ENCODE data around the gene PTS. TPM values are rescaled to one million over a fixed set of nuclear protein-coding genes. Genes with fewer than 3 reads are reported as not detected.

Gene PTS
- total RNA-seq, 3 donors from 2014 or later = 27.4 to 29.5 (median 27.7) TPM

DNA sequence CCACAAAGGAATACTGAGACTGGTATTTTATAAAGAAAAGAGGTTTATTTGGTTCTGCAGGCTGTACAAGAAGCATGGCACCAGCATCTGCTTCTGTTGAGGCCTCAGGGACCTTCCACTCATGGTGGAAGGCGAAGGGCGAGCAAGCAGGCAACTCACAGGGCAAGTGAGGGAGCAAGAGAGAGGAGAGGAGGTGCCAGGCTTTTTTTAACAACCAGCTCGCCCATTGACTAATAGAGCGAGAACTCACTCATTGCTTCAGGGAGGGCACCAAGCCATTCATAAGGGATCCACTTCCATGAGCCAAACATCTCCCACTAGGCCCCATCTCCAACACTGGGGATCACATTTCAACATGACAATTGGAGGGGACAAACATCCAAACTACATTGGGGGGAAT is 1.2 kb downstream of the PTS start:
- intact Hi-C loops (cut with DNase I, micrococcal nuclease) = no loop called here
- no peak for TF ChIP-seq CTCF (IDR thresholded peaks at IDR 0.05)
- H3K4me1 ChIP-seq (ENCODE audit: low read depth) = peaks cover 11% of the 10 kb centered on the region
- no peak for DNase-seq
- H3K9me3 ChIP-seq = no peaks in the 10 kb centered on the region
- H3K36me3 ChIP-seq (ENCODE audit: low read depth) = no peaks in the 10 kb centered on the region
- H3K4me3 ChIP-seq = no peak overlapping the region
- ATAC-seq = no peak

- Histone ChIP-seq H3K9me3 (no peaks in the 10 kb centered on the region), H3K4me3 (no peak overlapping the region), H3K4me1 (ENCODE audit: low read depth) (peaks cover 11% of the 10 kb centered on the region), H3K36me3 (ENCODE audit: low read depth) (no peaks in the 10 kb centered on the region)
- intact Hi-C loops (cut with DNase I, micrococcal nuclease) = no loop called here
- no peak for ATAC-seq
- no peak for TF ChIP-seq CTCF (IDR thresholded peaks at IDR 0.05)
- no peak for DNase-seq
These were observed 2.5 kb downstream of the PTS start for GRCh38 chr11:112228706-112229105.

GRCh38 chr11:112229159-112229558 is 2.9 kb downstream of the PTS start:
- DNase-seq (no peak), ATAC-seq (no peak)
- intact Hi-C loops (cut with DNase I, micrococcal nuclease) = no loop called here
- Histone ChIP-seq H3K36me3 (ENCODE audit: low read depth) (no peaks in the 10 kb centered on the region), H3K4me3 (no peak overlapping the region), H3K4me1 (ENCODE audit: low read depth) (peaks cover 11% of the 10 kb centered on the region), H3K9me3 (no peaks in the 10 kb centered on the region)
- no peak for TF ChIP-seq CTCF (IDR thresholded peaks at IDR 0.05)

DNA sequence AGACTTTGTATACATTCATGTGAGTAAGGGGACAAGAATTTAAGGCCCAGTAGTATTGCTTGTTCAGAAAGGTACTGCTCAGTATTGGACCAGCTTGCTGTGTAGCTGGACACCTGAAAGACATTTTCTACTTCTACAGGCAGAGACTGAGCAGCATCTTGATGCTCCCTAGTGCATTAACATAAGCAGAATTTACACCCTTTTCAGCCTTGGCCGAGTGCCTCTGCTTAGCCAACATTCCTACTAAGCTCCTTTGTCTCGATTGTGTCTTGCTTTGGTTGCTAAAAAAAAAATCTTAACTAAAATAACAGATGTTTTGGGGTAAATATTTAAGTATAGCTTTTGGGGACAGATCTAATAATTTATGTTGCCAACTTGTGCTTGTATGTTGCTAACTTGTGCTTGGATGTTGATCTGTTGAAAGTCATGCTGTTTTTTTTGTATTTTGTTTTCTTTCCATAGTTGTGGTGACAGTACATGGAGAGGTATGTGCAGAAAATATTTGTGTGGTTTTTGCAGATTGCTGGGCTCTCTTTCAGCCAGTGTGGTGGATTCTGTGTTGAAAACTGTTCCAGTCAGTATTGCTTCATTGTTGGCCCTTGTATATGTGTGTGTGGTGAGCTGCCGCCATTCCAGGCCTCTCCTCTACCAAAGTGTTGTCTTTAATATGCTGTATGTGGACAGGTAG is 3.7 kb downstream of the PTS start:
- H3K36me3 ChIP-seq (ENCODE audit: low read depth) = no peaks in the 10 kb centered on the region
- peaks cover 11% of the 10 kb centered on the region for H3K4me1 ChIP-seq (ENCODE audit: low read depth)
- no peak for ATAC-seq

GRCh38 chr11:112231952-112232351 is 5.7 kb downstream of the PTS start:
- ATAC-seq (no peak), DNase-seq (no peak)
- no peaks in the 10 kb centered on the region for H3K36me3 ChIP-seq (ENCODE audit: low read depth)
- intact Hi-C loops (cut with DNase I, micrococcal nuclease) = no loop called here
- peaks cover 11% of the 10 kb centered on the region for H3K4me1 ChIP-seq (ENCODE audit: low read depth)
- no peak overlapping the region for H3K4me3 ChIP-seq
- TF ChIP-seq CTCF (IDR thresholded peaks at IDR 0.05) = no peak
- no peaks in the 10 kb centered on the region for H3K9me3 ChIP-seq

More for the DNA sequence above, 3.7 kb downstream of the PTS start:
- H3K4me3 ChIP-seq = no peak overlapping the region
- H3K9me3 ChIP-seq = no peaks in the 10 kb centered on the region
- no peak for DNase-seq
- intact Hi-C loops (cut with DNase I, micrococcal nuclease) = no loop called here
- no peak for TF ChIP-seq CTCF (IDR thresholded peaks at IDR 0.05)

All from mucosa of descending colon (tissue), 3 donors.